ENCODE measurements around the gene CLDN6.

Gene CLDN6

GRCh38 chr16:2987286-2987685 lies 30.7 kb downstream of the CLDN6 start:
- DNase-seq (ENCODE audit: low spot score): no peak

GRCh38 chr16:2986623-2987188 lies 31.3 kb downstream of the CLDN6 start:
- DNase-seq (ENCODE audit: low spot score): no peak

GRCh38 chr16:2985893-2986355 lies 32.1 kb downstream of the CLDN6 start:
- DNase-seq (ENCODE audit: low spot score): no peak

- DNase-seq (ENCODE audit: low spot score): no peak
These were observed 32.5 kb downstream of the CLDN6 start for GRCh38 chr16:2985462-2985861.

- DNase-seq (ENCODE audit: low spot score): peak; percentile 96
These were observed 34.3 kb downstream of the CLDN6 start for GRCh38 chr16:2983706-2984136.

GRCh38 chr16:2982402-2982801 lies 35.6 kb downstream of the CLDN6 start:
- DNase-seq (ENCODE audit: low spot score): no peak

GRCh38 chr16:2981899-2982250 lies 36.1 kb downstream of the CLDN6 start:
- no peak for DNase-seq (ENCODE audit: low spot score)

- no peak for DNase-seq (ENCODE audit: low spot score)
These were observed 36.6 kb downstream of the CLDN6 start for GRCh38 chr16:2981177-2981898.

GRCh38 chr16:2980227-2981176 lies 37.5 kb downstream of the CLDN6 start, which contains the start of gene PKMYT1:
TSS of gene PKMYT1 (minus strand) at chr16:2980446. CDS start at chr16:2979657, 789 bp downstream.
- DNase-seq (ENCODE audit: low spot score): peak; percentile 100

GRCh38 chr16:2979669-2980226 lies 38.2 kb downstream of the CLDN6 start:
- DNase-seq (ENCODE audit: low spot score): peak; percentile 30

- no peak for DNase-seq (ENCODE audit: low spot score)
These were observed 40.5 kb downstream of the CLDN6 start for GRCh38 chr16:2977440-2977839.

- DNase-seq (ENCODE audit: low spot score): no peak
These were observed 41.3 kb downstream of the CLDN6 start for GRCh38 chr16:2976673-2977072.

GRCh38 chr16:2976201-2976600 lies 41.8 kb downstream of the CLDN6 start:
- no peak for DNase-seq (ENCODE audit: low spot score)

GRCh38 chr16:2975161-2975795 lies 42.7 kb downstream of the CLDN6 start:
- no peak for DNase-seq (ENCODE audit: low spot score)

- DNase-seq (ENCODE audit: low spot score): no peak
These were observed 43.5 kb downstream of the CLDN6 start for GRCh38 chr16:2974319-2975056.

- no peak for DNase-seq (ENCODE audit: low spot score)
These were observed 44.2 kb downstream of the CLDN6 start for GRCh38 chr16:2973605-2974318.

GRCh38 chr16:2973093-2973492 lies 44.9 kb downstream of the CLDN6 start:
- DNase-seq (ENCODE audit: low spot score): no peak

- no peak for DNase-seq (ENCODE audit: low spot score)
These were observed 45.8 kb downstream of the CLDN6 start for GRCh38 chr16:2971985-2972784.

- DNase-seq (ENCODE audit: low spot score): no peak
These were observed 46.6 kb downstream of the CLDN6 start for GRCh38 chr16:2971134-2971984.
